CD4-positive, alpha-beta T cell treated with Interferon gamma for 1 hour (primary cell): ENCODE data around the gene AHSG.

Experiments used
- DNase-seq: peaks from one replicate; pipeline ENCODE4 v3.0.0-alpha.2; 2020

Gene AHSG

DNA sequence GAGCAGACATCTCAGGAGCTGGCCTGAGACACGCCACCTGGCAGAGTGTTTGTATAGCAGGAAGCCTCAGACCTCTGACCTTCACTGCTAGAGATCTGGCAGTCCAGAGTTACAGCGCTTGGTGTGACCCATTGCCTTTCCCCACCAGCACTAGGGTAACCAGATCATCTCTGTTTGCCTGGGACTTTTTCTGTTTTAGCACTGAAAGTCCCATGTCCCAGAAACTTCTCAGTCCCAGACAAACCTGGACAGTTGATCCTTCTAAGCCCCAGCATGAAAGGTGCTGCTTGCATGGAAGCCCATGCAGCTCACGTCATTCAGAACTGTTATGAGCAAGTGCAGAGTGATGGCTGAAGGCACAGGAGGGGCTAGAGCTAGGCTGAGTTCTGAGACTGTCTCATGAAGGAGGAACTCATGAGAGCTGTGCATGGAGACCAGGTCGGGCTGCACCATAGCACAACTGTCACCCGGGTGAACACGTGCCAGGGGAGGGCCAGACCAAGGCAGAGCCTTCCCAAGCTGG is 18.2 kb upstream of the AHSG start:
- no peak for DNase-seq

DNA sequence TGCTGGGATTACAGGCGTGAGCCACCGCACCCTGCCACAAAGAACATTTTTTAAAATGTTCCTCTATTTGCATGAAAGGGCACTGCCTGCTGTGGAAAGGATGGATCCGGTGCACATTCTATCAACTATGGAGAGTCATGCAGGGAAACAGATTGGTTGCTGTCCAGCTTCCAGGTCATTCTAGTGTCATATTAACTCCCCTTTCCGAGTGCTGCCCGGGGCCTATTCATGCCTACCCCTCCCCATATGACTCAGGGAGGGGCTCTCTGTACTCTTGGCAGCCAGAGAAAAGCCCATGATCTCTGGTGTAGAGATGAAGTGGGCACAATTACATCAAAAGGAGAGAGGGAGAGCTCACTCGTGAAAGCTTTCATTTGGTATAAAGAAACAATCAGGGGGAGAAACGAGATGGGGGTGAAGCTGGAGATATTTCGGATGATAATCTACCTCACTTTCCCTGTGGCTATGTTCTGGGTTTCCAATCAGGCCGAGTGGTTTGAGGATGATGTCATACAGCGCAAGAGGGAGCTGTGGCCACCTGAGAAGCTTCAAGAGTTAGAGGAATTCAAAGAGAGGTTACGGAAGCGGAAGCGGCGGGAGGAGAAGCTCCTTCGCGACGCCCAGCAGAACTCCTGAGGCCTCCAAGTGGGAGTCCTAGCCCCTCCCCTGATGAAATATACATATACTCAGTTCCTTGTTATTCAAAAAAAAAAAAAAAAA is 16.1 kb upstream of the AHSG start:
- no peak for DNase-seq

DNA sequence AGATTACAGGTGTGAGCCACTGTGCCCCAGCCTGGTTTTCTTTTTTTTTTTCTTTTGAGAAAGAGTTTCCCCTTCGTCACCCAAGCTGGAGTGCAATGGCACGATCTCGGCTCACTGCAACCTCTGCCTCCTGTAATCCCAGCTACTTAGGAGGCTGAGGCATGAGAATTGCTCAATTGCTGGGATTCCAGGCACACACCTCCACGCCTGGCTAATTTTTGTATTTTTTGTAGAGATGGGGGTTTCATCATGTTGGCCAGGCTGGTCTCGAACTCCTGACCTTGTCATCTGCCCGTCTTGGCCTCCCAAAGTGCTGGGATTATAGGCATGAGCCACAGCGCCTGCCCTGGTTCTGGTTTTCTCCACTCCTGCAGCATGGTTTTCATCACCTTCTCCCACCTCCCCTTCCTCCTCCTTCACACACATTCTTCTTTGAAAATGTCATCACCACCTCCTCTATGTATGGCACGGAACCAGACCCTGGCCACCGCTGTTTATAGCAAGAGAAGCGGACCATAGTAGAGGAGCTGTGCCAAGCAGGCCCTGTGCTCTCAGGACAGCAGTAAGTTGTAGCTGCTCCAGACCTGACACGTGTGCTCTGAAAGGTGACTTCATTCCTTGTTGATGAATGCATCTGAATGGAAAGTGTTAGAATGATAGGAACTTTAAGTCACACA is 14.6 kb upstream of the AHSG start:
- no peak for DNase-seq

DNA sequence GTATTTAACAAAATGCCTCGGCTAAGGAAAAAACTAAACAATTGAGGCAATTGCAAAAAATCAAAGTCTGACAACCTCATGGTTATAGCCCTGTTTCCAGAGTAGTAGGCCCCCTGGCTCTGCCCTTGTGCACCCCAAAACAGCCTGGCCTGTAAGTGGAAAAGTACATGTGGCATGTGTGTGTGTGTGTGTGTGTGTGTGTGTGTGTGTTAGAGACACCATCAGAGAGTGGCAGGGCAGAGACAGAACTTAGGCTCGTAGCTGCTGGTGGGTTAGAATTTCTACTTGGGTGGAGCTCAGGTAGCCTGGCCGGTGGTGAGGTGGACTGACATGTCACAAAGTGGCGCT is 14.1 kb upstream of the AHSG start:
- no peak for DNase-seq

DNA sequence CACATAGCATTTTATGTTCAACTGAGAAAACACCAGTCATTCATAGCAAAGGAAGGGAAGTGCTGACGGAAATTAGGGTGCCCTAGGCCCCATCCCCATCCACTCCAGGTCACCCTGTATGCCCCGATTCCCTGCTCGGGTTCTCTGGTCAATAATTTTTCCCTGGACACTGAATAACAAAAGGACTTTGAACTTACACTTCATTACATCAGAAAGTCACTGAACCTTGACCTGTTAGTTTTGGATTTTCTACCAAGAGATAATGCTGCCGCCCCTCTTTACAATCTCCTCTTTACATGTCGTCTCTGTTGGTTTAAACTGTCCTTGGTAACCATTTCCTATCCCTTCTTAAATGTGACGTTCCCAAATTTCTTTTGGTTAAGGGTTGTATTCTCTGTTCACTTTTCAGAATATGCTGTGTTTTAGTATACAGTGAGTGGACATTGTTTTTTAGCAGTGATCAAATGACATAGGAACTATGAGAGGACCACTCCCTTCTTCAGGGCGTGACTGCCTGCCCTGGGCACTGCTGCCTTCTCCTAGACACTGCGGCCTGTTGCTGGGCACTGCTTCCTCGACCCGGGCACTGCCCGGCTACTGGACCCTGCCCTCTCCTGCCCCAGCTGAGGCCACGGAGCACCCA is 13.6 kb upstream of the AHSG start:
- no peak for DNase-seq

DNA sequence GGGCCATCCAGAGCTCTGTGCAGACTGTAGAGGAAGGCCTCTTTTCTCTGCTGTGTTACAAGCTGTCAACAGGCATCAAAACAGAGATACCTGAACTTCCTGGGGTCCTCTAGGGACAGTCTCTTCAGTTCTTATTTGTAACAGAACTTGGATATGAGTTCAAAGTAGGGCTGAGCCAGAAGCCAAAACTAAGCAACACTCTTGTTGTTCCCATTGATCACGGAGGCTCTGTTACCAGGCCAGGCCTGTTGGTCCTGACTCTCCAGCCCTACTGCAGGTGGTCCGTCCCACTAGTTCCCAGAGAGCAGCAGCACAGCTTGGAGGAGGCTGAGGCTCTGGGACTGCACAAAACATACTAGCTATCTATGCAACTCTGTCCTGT is 13.1 kb upstream of the AHSG start:
- DNase-seq, result no peak

DNA sequence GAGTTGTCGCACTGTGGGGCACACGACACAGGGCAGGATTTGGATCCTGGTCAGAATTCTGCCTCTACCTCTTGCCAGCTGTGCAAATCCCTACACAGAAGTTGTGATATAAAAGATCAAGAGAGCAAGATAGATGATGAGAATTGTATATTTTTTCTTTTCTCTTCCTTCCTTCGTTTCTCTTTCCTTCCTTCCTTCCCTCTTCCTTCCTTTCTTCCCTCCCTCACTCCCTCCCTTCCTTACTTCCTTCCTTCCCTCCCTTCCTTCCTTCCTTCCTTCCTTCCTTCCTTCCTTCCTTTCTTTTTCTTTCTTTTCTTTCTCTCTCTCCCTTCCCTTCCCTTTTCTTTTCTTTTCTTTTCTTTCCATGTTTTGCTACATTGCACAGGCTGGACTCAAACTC is 12.0 kb upstream of the AHSG start:
- no peak for DNase-seq

DNA sequence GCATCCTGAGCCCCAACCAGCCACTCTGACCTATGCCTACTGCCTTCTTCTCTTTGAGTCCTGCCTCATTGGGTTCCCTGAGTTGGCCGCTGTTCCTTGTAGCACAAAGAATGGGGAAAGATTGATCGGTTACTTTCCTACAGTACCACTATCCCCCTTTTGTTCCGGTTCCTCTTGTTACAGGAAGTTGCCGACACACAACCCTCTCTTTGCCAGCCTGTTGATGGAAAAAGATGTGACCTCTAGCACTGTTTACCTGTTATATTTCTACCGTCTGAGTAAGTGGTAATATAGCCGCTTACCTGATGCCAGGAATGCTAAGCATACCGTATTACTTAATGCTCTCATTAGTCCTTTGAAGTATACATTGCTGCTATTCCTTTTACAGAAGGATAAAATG is 9.7 kb upstream of the AHSG start:
- DNase-seq, result no peak

DNA sequence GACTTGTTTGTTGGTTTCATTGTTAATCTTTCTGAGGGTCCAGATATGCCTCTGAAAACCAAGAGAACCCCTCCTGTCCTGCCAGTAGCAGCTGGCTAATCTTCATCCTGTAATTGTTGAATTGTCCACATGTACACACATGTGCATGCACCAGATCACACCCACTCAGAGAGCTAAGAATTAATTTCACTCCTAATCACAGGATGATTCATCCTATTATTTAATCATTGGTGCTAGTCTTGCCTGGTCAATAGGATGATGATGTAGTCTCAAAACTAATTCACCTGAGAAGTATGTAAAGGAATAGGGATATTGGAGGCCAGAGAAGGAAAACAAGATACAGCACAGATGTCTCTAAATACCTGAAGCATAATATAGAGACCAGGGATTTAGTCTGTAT is 7.8 kb upstream of the AHSG start:
- DNase-seq, result no peak

DNA sequence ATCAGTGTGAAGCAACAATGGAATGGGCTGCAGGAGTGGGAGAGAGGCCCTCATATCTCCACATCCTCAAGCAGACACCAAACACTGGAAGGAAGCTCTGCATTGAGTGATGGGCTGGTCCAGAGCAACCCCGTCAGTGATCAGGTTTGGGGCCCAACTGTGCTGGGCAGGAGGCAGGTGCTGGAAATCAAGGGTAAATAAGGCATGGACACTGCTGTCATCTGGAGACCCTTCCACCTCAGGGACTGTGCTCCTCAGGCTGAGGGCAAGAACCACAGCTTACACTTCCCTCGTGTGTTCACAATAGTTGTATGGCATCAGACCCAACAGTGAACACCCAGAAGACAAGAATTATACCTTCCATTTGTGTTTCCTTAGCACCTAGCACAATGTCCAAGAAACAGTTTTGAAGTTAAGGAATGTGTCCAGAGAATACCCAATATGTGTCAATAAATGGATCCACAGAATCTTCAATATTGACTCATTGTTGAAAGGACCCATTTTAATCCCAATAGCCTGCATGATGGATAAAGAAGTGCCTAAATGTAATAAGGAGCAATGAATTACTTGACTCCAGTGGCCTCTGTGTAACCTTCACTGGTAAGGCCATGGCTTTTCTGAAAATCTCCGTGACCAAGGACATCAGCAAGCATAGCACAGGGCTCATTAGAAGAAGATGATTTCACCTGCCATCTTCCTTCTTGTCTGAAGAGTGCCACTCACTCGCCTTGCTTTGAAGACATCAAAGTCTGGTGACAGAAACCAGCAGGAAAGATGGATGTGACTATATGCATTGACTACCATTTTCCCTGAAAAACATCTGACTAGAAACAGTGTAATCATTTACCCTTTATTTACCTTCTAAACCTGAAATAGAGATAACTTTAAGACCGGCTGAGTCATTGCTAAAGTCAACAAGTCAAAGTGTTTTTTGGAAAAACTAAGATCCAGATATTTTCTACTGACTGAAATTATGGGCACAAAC is 7.0 kb upstream of the AHSG start:
- DNase-seq, result no peak

DNA sequence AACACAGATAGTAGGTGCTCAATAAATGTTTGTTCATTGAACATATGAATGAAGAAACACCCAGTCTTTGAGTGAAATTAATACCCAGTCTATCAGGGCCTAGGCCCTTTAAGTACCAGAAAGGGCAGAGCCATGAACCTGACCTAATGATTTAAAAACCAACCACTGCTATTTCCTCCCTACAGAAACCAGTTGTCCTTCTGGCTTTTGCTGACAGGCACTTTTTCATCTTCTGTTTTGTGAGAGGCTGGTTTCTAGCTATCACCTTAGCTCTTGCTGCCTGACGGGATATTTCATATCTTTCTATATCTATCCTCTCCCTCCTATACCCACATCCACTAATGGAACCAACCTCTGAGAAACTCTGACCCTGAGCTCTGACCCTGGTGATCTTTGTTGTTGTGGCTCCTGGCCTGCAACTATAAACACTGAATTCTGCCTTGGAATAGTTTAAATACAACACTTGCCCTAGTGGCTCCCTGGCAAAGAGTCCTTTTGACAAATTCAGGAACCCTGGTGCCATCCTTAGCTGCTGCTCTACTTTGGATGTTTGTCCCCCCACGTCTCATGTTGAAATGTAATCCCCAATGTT is 4.1 kb upstream of the AHSG start:
- DNase-seq, result no peak

DNA sequence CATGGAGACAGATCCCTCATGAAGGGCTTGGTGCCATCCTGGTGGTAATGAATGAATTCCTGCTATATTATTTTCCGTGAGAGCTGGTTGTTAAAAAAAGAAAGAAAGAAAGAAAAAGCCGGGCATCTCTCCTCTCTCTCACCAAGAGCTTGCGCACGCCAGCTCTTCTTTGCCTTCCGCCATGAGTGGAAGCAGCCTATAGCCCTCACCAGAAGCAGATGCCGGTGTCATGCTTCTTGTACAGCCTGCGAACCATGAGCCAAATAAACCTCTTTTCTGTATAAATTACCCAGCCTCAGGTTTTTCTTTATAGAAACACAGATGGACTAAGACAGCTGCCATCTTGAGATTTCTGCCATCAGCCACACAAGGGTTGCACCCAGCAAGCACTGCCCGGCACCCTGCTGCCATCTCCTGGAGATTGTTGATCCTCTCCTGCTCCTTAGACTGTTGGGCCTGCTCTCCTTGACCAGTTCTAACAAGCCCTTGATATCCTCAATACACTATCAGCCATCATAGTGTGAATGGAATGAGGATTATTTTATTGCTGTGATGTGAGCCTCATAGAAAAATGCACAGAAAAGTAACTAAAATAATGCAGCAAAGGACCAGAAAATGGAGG is 3.5 kb upstream of the AHSG start:
- DNase-seq, result no peak

DNA sequence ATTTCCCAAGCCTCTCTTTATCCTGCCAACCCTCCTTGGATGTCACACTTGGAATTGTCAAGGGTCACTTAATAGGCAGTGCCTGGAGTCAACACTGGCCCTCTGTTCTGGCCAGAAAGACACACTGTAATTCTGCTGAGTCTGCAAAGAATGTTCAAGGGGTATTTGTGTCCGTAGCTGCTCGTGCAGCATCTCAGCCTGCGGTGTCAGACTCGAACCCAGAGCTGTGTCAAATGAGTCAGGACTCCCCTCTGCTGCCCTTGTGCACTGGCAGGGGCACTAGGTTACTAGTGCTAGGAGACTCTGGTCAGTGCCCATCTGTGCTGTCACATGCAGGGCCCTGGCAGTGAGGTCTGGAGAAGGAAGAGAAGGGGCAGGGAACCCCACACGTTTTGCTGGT is 795 bp upstream of the AHSG start:
- no peak for DNase-seq

DNA sequence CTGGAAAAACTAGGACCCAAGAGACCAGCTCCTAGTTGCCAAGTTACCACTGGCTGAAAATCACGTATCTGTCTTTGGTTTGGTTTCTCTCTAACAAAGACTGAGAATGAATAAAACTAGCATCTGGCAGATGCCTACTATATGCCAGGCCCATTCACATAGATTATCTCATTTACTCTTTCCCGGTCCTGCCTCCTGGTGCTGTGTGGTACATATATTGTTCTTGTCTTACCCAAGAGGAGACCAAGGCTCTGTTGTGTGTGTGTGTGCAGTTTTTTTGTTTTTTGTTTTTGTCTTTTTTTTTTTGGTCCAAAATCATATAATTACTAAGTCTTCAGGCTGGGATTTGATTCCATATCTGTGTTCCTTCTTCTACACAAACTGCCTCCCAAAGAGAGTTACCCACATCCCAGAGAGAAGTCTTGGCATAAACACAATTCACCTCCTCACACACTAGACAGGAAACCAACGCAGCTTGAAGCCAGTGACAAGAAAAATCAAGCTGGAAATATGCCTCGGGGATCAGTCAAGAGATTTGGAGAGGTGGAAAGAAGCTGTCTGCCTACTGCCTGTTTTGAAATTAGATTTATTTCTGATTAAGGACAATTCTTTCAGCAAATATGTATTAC is 891 bp downstream of the AHSG start:
- no peak for DNase-seq

DNA sequence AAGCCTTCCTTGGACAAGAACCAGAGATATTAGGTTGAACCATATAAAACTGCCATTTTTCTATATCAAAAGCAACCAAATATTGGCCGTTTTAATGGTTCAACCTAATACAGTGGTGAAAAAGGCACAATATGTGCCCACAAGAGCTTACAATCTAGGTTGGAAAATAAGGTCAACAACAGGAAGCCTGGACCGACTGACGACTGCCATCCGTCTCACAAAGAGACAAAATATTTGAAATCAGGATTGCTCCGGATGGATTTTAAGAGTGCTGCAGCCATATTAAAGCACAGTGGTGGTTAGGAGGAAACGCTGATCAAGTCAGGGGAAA is 1.4 kb downstream of the AHSG start:
- DNase-seq, result no peak

DNA sequence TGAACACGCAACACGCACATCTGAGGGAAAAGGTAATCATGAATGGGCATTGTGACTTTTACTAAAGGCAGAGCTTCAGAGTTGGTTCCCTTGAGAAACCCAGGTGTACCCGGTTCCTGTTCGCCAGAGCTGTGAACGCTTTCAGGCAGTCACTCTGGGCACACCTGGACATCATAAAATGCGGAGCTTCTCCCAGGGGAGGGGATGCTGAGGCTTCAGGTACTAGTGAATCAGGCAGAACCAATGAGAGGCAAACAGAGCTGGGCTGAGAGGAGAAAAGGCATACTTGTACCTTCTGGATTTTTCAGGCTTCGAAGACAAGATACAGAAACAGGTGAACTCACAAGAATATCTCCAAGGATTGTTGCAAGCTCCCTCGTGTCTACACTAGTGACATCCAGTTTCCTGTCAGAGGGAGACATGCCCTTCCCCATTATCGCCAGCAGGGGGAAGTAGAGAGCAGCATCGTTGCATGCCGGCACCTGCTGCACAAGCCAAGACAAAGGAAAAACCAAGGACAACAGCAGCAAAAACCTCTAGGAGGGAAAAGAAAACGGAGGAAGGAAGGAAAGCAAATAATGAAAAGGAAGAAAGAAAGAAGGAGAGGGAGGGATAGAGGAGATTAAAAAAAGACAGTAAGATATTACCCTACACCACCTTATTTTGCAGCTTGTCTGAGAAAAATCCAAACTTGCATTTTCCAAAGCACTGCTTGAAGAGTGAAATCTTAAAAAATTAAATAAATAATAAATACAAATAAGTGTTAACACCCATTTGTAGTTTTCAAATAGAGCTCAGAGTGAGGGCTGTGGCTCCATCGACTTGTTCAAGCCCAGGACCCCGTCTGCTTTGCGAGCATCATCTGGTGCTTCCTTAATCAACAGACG is 2.0 kb downstream of the AHSG start:
- peak; percentile 58 for DNase-seq

DNA sequence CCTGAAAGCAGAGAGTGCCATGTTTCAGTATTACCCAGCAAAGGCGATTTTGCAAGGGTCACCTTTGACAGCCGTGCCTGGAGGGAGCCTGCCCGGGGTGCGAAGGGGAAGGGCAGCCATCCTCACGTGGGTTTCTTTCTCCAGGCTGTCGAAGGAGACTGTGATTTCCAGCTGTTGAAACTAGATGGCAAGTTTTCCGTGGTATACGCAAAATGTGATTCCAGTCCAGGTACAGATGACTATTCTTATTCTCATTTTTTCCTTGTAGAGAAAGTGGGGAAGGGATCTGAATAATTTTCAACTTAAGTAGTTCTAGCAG is 3.4 kb downstream of the AHSG start:
- DNase-seq, result no peak

DNA sequence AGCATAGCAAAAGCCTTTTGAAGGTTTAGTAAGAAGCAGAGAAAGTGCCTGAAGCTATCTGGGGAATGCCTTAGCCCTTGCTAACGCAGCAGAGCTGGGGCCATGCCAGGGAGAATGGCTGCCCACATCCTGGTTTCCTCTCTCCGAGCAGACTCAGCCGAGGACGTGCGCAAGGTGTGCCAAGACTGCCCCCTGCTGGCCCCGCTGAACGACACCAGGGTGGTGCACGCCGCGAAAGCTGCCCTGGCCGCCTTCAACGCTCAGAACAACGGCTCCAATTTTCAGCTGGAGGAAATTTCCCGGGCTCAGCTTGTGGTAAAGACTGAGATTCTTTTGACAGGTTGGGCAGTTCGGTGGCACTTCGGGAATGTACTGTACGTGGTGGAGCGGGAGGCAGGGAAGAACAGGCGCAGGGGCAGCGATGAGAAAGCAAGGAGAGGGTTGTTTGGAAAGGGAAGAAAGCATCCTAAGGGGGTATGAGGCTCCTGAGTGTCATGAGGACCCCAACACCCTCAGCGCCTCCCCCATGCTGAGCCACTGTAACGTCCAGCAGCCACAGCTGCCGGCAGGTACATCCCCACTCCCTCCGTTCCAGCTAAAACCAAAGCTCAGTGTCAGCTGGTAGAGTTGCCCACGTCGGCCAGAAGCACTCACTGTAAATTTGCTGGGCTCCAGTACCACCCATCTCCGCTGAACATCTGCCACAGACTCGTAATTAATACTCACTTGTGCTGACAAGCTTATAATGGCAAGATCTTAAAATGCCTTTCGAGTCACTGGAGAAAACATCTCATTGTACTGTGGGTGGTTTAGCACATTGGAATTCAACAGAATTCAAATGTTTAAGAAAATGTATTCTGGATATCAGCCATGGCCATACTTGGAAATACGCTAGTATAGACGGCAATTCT is 4.4 kb downstream of the AHSG start:
- peak; percentile 81 for DNase-seq

DNA sequence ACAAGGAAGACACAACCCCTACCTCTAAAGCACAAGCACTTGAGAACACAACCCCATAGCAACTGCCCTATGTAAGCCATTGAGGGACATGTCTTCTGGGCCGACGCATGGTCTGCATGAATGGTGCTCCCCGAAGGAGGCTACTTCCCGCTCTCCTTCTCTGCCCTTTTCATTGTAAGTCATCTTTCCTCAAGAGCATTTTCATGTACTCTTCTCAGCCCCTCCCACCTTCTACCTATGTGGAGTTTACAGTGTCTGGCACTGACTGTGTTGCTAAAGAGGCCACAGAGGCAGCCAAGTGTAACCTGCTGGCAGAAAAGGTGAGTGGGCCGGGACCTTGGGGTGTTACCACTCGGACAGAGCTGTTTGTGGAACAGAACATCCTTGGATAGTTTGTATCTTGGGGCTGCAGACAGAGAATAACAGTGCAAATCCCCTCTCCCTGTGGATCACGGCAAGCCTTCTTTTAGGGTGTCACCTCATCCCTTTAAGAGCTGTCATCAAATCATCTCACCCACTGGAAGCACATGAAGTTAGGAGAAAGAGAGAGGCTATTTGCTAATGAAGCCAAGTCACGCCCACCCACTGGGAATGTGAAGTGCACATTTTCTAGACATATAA is 5.6 kb downstream of the AHSG start:
- DNase-seq, result no peak
